Loucy (cell line): ENCODE measurements around the gene HIKESHI.

Experiments
- H2AFZ ChIP-seq: fragments of 200-600 bp; sonication (generic); 2 replicates; pipeline ENCODE4 v1.6.0; 2016; ENCODE audit warnings: antibody characterized with exemption, mild to moderate bottlenecking, low read length, moderate library complexity
- H3F3A ChIP-seq: fragments of 200-600 bp; 2 replicates; pipeline ENCODE4 v1.6.0; 2016; ENCODE audit warnings: antibody characterized with exemption, low read depth, mild to moderate bottlenecking
- H3K27me3 ChIP-seq: fragments of 200-600 bp; sonication (generic); 2 replicates; pipeline ENCODE4 v1.6.1; 2014; ENCODE audit warnings: low read length, mild to moderate bottlenecking; ENCODE audit not compliant: insufficient read depth, poor library complexity, severe bottlenecking
- H3K36me3 ChIP-seq: fragments of 200-600 bp; sonication (generic); 2 replicates; pipeline ENCODE4 v1.6.1; 2016; ENCODE audit warnings: low read length; ENCODE audit not compliant: insufficient read depth
- H3K4me1 ChIP-seq: fragments of 200-600 bp; sonication (generic); 2 replicates; pipeline ENCODE4 v1.5.1; 2014; ENCODE audit warnings: low read length, mild to moderate bottlenecking; ENCODE audit not compliant: insufficient read depth, poor library complexity, severe bottlenecking
- H3K4me2 ChIP-seq: fragments of 200-600 bp; sonication (generic); 2 replicates; pipeline ENCODE4 v1.6.0; 2014; ENCODE audit warnings: antibody characterized with exemption, low read length, low read depth, mild to moderate bottlenecking; ENCODE audit not compliant: poor library complexity, severe bottlenecking
- H3K4me3 ChIP-seq: fragments of 200-600 bp; sonication (generic); 2 replicates; pipeline ENCODE4 v1.5.1; 2014; ENCODE audit warnings: low read length, mild to moderate bottlenecking, mixed read lengths; ENCODE audit not compliant: poor library complexity, severe bottlenecking
- H3K79me2 ChIP-seq: fragments of 200-600 bp; sonication (generic); 2 replicates; pipeline ENCODE4 v1.6.1; 2014; ENCODE audit warnings: low read length; ENCODE audit not compliant: insufficient read depth
- H3K9ac ChIP-seq: fragments of 200-600 bp; sonication (generic); 2 replicates; pipeline ENCODE4 v1.6.0; 2014; ENCODE audit warnings: mild to moderate bottlenecking, low read depth, low read length, moderate library complexity; ENCODE audit not compliant: poor library complexity, severe bottlenecking
- H3K9me2 ChIP-seq: fragments of 200-600 bp; sonication (generic); replicated peaks from 2 replicates; pipeline ENCODE4 v1.6.1; 2016; ENCODE audit warnings: low read depth, low read length, mixed read lengths
- H3K9me3 ChIP-seq: fragments of 200-600 bp; sonication (generic); 2 replicates; pipeline ENCODE4 v1.6.1; 2014; ENCODE audit warnings: mild to moderate bottlenecking, antibody characterized with exemption, low read length, low read depth; ENCODE audit not compliant: insufficient read depth
- H4K20me1 ChIP-seq: fragments of 200-600 bp; sonication (generic); 2 replicates; pipeline ENCODE4 v1.6.0; 2014; ENCODE audit warnings: antibody characterized with exemption, low read length, mild to moderate bottlenecking; ENCODE audit not compliant: insufficient read depth, poor library complexity, severe bottlenecking
- EZH2phosphoT487 ChIP-seq: fragments of 200-600 bp; IDR thresholded peaks from 2 replicates; pipeline ENCODE4 v1.6.1; 2018; ENCODE audit warnings: antibody characterized with exemption, mild to moderate bottlenecking, moderate library complexity, borderline replicate concordance
- TF ChIP-seq, protein P1 (sequence below): fragments of 200-600 bp; sonication (generic); conservative IDR thresholded peaks from 2 replicates; pipeline ENCODE4 v1.5.1; 2014; ENCODE audit warnings: mild to moderate bottlenecking, antibody characterized with exemption, low read length

HIKESHI gene

DNA sequence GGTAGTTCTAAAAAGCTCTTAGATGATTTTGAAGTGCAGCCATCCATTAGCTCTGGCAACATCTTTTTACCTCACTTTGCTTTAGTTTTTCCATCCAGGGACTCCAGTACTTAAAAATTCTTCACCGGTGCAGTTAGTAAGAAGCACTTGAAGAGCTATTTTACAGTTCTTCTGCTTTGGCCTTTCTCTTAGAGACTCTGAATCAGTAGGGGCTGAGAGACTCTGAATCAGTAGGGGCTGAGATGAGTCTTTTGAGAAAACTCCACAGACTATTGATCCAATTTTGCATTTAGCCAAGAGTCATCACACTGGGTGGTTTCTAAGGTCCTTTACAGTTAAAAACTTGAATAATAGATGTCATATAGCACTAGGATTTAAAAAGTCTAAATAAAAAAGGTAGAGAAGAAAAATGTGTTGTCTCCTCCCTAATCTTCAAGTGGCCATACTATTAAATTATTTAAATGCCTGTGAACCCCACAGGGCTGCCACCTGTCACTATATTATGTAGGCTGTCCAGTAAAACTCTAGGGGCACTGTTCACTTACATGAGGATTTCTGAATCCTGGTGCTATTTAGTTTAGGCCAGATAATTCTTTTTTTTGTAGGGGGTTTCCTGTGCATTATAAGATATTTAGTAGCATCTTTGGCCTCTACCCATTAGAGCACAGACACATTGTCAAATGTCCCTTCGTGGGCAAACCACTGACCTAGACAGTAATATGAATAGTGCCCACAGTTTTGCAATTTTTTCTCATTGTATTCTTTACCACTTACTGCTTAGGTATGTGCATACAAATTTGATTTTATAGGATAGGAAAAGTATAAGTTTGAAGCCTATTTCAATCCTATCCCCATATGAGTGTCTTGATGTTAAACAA, 26.3 kb upstream of the HIKESHI start:
- Histone ChIP-seq H3K9ac (no peak overlapping the region), H3K36me3 (peaks cover 79% of the 10 kb centered on the region), H3K4me2 (no peak overlapping the region), H3K9me3 (no peaks in the 10 kb centered on the region), H3K79me2 (peaks cover 43% of the 10 kb centered on the region), H4K20me1 (peaks cover 25% of the 10 kb centered on the region), H3K4me3 (no peak overlapping the region), H3K9me2 (no peaks in the 10 kb centered on the region), H3F3A (no peaks in the 10 kb centered on the region), H3K27me3 (no peaks in the 10 kb centered on the region), H2AFZ (no peak overlapping the region), H3K4me1 (no peaks in the 10 kb centered on the region)
- TF ChIP-seq EZH2phosphoT487: no peak
- TF ChIP-seq, protein P1, sequence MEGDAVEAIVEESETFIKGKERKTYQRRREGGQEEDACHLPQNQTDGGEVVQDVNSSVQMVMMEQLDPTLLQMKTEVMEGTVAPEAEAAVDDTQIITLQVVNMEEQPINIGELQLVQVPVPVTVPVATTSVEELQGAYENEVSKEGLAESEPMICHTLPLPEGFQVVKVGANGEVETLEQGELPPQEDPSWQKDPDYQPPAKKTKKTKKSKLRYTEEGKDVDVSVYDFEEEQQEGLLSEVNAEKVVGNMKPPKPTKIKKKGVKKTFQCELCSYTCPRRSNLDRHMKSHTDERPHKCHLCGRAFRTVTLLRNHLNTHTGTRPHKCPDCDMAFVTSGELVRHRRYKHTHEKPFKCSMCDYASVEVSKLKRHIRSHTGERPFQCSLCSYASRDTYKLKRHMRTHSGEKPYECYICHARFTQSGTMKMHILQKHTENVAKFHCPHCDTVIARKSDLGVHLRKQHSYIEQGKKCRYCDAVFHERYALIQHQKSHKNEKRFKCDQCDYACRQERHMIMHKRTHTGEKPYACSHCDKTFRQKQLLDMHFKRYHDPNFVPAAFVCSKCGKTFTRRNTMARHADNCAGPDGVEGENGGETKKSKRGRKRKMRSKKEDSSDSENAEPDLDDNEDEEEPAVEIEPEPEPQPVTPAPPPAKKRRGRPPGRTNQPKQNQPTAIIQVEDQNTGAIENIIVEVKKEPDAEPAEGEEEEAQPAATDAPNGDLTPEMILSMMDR: 0 out of 2 replicates have a peak, but pooled peaks have one; percentile 38

DNA sequence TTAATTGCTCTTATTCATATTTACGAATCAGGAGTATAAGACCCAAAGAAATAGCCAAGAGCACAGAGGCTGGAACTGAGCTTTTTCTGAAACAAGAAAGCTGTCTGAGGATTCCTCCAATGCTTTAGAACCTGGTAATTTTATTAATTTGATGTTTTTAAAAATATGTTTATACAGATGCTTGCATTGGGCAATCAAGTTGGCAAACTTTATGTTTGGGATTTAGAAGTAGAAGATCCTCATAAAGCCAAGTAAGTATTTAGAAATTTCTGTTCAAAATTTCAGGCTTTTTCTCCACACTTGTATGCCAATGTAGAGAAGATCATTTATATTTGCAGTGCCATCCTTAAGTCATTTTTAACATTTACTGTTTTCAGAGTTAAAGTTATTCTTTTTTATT, 24.3 kb upstream of the HIKESHI start:
- H3K9ac ChIP-seq: no peak overlapping the region
- no peaks in the 10 kb centered on the region for H3K9me3 ChIP-seq
- no peaks in the 10 kb centered on the region for H3K4me1 ChIP-seq
- no peak overlapping the region for H2AFZ ChIP-seq
- peaks cover 21% of the 10 kb centered on the region for H4K20me1 ChIP-seq
- H3K36me3 ChIP-seq: peaks cover 80% of the 10 kb centered on the region
- H3K27me3 ChIP-seq: no peaks in the 10 kb centered on the region
- no peak overlapping the region for H3K4me2 ChIP-seq
- H3F3A ChIP-seq: no peaks in the 10 kb centered on the region
- no peak overlapping the region for H3K4me3 ChIP-seq
- H3K79me2 ChIP-seq: peaks cover 31% of the 10 kb centered on the region
- no peaks in the 10 kb centered on the region for H3K9me2 ChIP-seq
- TF ChIP-seq, protein P1: no peak
- no peak for TF ChIP-seq EZH2phosphoT487

DNA sequence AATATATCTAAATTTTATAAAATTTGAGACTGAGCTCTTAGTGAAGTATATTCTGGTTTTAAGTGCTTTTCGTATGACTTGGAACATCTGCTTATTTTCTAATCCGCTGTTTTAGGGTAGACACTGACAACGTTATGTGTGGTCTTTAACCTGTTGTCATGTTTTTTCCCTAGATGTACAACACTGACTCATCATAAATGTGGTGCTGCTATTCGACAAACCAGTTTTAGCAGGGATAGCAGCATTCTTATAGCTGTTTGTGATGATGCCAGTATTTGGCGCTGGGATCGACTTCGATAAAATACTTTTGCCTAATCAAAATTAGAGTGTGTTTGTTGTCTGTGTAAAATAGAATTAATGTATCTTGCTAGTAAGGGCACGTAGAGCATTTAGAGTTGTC, 23.8 kb upstream of the HIKESHI start:
- H3K4me2 ChIP-seq: no peak overlapping the region
- peaks cover 17% of the 10 kb centered on the region for H4K20me1 ChIP-seq
- no peaks in the 10 kb centered on the region for H3K9me3 ChIP-seq
- peaks cover 26% of the 10 kb centered on the region for H3K79me2 ChIP-seq
- no peaks in the 10 kb centered on the region for H3F3A ChIP-seq
- H3K9me2 ChIP-seq: no peaks in the 10 kb centered on the region
- TF ChIP-seq, protein P1: no peak
- no peak for TF ChIP-seq EZH2phosphoT487
- no peak overlapping the region for H3K9ac ChIP-seq
- H2AFZ ChIP-seq: no peak overlapping the region
- H3K4me3 ChIP-seq: no peak overlapping the region
- H3K27me3 ChIP-seq: no peaks in the 10 kb centered on the region
- H3K36me3 ChIP-seq: peaks cover 76% of the 10 kb centered on the region
- H3K4me1 ChIP-seq: no peaks in the 10 kb centered on the region
